Measurements from ENCODE around the gene HOXA13.

Gene HOXA13

GRCh38 chr7:27205325-27206280, 5.7 kb upstream of the HOXA13 start:
- DNase-seq = no peak

GRCh38 chr7:27204851-27205322, 5.0 kb upstream of the HOXA13 start:
- no peak for DNase-seq

- DNase-seq = no peak
These were observed 4.2 kb upstream of the HOXA13 start for GRCh38 chr7:27203964-27204594.

GRCh38 chr7:27203365-27203953, 3.6 kb upstream of the HOXA13 start:
- no peak for DNase-seq

- no peak for DNase-seq
These were observed 2.9 kb upstream of the HOXA13 start for GRCh38 chr7:27202862-27203134.

- no peak for DNase-seq
These were observed 2.3 kb upstream of the HOXA13 start for GRCh38 chr7:27202018-27202861.

GRCh38 chr7:27201580-27202017, 1.7 kb upstream of the HOXA13 start:
- DNase-seq = no peak

GRCh38 chr7:27200761-27201579, 1.1 kb upstream of the HOXA13 start:
- DNase-seq = no peak

- DNase-seq = no peak
These were observed 755 bp downstream of the HOXA13 start for GRCh38 chr7:27198871-27199801.

GRCh38 chr7:27198138-27198841, 1.6 kb downstream of the HOXA13 start:
- no peak for DNase-seq

GRCh38 chr7:27197137-27198042, 2.5 kb downstream of the HOXA13 start:
- no peak for DNase-seq

- DNase-seq = peak; percentile 74 to 85
These were observed 3.6 kb downstream of the HOXA13 start for GRCh38 chr7:27196287-27196767.

GRCh38 chr7:27194686-27195379, 5.1 kb downstream of the HOXA13 start:
- DNase-seq = no peak

- DNase-seq = no peak
These were observed 5.9 kb downstream of the HOXA13 start for GRCh38 chr7:27194002-27194352.

GRCh38 chr7:27193335-27194001, 6.4 kb downstream of the HOXA13 start:
- no peak for DNase-seq

- no peak for DNase-seq
These were observed 7.2 kb downstream of the HOXA13 start for GRCh38 chr7:27192546-27193334.
